ENCODE measurements around the gene TNS3. TPM values are rescaled to one million over a fixed set of nuclear protein-coding genes. Genes with fewer than 3 reads are reported as not detected.

Gene TNS3
- total RNA-seq, 1 experiment from 2014 or later = 9.5 TPM

- Histone ChIP-seq H3K18ac (ENCODE audit: insufficient read length, low read depth, low read length) (no peak overlapping the region), H3K14ac (ENCODE audit: insufficient read depth, low read length) (no peak overlapping the region), H3K4ac (ENCODE audit: low read depth, low read length) (no peak overlapping the region), H4K8ac (replicated peaks; ENCODE audit: insufficient read length, low read depth, low read length) (no peak overlapping the region), H2BK120ac (ENCODE audit: low read depth, low read length, poor library complexity, severe bottlenecking) (no peak overlapping the region), H2BK20ac (ENCODE audit: low read depth, low read length, poor library complexity, severe bottlenecking) (no peak overlapping the region), H4K91ac (ENCODE audit: insufficient read length, low read depth, low read length) (no peak overlapping the region), H2AK5ac (ENCODE audit: insufficient read length, low read length) (no peak overlapping the region), H3T11ph (ENCODE audit: low read length) (no peak overlapping the region), H3K56ac (ENCODE audit: insufficient read length, low read depth, low read length) (no peak overlapping the region), H2BK15ac (ENCODE audit: low read depth, low read length) (no peak overlapping the region), H3K79me1 (ENCODE audit: insufficient read depth, low read depth, low read length, poor library complexity, severe bottlenecking) (no peaks in the 10 kb centered on the region), H3K23me2 (ENCODE audit: insufficient read length, low read depth, low read length, poor library complexity, severe bottlenecking) (no peaks in the 10 kb centered on the region), H3K4me1 (ENCODE audit: insufficient read depth, low read length) (peaks cover 10% of the 10 kb centered on the region; the same call in 1 of the 2 replicates), H3K4me2 (ENCODE audit: insufficient read depth, insufficient read length, low read length) (no peak overlapping the region), H3K79me2 (ENCODE audit: insufficient read depth, low read length) (no peaks in the 10 kb centered on the region), H2BK5ac (ENCODE audit: insufficient read length, low read length) (no peak overlapping the region), H3K9me3 (ENCODE audit: control insufficient read depth, low read depth, low read length) (no peaks in the 10 kb centered on the region), H4K20me1 (ENCODE audit: control insufficient read depth, insufficient read depth, insufficient read length) (peaks cover 3% of the 10 kb centered on the region), H3K23ac (ENCODE audit: insufficient read length, low read depth, low read length) (no peak overlapping the region), H3K27ac (ENCODE audit: insufficient read length, low read depth, low read length) (no peak overlapping the region), H3K9ac (ENCODE audit: extremely low read depth, insufficient read length, low read length) (no peak overlapping the region), H2BK12ac (ENCODE audit: insufficient read length, low read depth, low read length) (no peak overlapping the region), H2AFZ (ENCODE audit: low read length) (no peak overlapping the region), H3K27me3 (ENCODE audit: insufficient read depth, low read length) (no peaks in the 10 kb centered on the region), H4K5ac (ENCODE audit: insufficient read length, low read depth, low read length) (no peak overlapping the region)
- DNase-seq = no peak
- Mint-ChIP-seq H3K9me3 (no peaks in the 10 kb centered on the region), H3K27me3 (ENCODE audit: low read depth) (peaks cover 5% of the 10 kb centered on the region), H3K4me3 (no peak overlapping the region), H3K27ac (no peak overlapping the region; a peak in 1 of 7 replicates), H3K36me3 (ENCODE audit: insufficient read depth in 1 of 3, low read depth in 3 of 3) (peaks cover 0 to 10% (median 3%) of the 10 kb centered on the region in 3 experiments; a peak in 4 of 7 replicates), H3K4me1 (peaks cover 22 to 24% of the 10 kb centered on the region in 2 experiments)
- TF ChIP-seq, protein P1, sequence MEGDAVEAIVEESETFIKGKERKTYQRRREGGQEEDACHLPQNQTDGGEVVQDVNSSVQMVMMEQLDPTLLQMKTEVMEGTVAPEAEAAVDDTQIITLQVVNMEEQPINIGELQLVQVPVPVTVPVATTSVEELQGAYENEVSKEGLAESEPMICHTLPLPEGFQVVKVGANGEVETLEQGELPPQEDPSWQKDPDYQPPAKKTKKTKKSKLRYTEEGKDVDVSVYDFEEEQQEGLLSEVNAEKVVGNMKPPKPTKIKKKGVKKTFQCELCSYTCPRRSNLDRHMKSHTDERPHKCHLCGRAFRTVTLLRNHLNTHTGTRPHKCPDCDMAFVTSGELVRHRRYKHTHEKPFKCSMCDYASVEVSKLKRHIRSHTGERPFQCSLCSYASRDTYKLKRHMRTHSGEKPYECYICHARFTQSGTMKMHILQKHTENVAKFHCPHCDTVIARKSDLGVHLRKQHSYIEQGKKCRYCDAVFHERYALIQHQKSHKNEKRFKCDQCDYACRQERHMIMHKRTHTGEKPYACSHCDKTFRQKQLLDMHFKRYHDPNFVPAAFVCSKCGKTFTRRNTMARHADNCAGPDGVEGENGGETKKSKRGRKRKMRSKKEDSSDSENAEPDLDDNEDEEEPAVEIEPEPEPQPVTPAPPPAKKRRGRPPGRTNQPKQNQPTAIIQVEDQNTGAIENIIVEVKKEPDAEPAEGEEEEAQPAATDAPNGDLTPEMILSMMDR (conservative IDR thresholded peaks at IDR 0.05) = no peak
- no CpG with 5 or more reads among the region's 2 CpGs for WGBS (ENCODE audit: extremely low coverage, insufficient read length, low lambda C conversion rate)
Observed at GRCh38 chr7:47317487-47317886, 264.4 kb downstream of the TNS3 start.
